T-cell (primary cell): ENCODE data around the gene FKTN. TPM values are rescaled to one million over a fixed set of nuclear protein-coding genes. Genes with fewer than 3 reads are reported as not detected.
A peak's percentile ranks its signal among the peaks of the same experiment; 100 is the strongest.
"Not testable (repeated sequence)": the region's sequence is repeated elsewhere in the genome, so short reads cannot be mapped to it uniquely, and the experiment has no call there.

Experiments
- ATAC-seq, 4 experiments: fragments of 200-7000 bp in 3 of 4; fragments of 150-1000 bp in 1 of 4; cut with Tn5 transposase; replicated peaks in 1 of 4; 1 replicate in 3 of 4; 2 replicates in 1 of 4; pipeline ENCODE4 v1.10.0; 2021; ENCODE audit warnings: moderate library complexity in 3 of 4, mild to moderate bottlenecking in 2 of 4, moderate number of reproducible peaks in 1 of 4
- CTCF ChIA-PET, 2 donors: fragments of 300-600 bp; sonication (Branson Sonifier 250); formaldehyde crosslinking; loops; one replicate each; lab custom pipeline; 2022; ENCODE audit warnings: antibody characterized with exemption in 2 of 2; lab: Charles Lee
- POLR2A ChIA-PET, 2 donors: fragments of 300-600 bp; sonication (Branson Sonifier 250); formaldehyde crosslinking; loops; one replicate each; lab custom pipeline; 2022; ENCODE audit warnings: antibody characterized with exemption in 2 of 2; lab: Charles Lee
- DNase-seq, 35 experiments: peaks; one replicate each; pipeline versions ENCODE4 v3.0.0 to v3.0.0-alpha.2; 2013 to 2023
- H3K27ac ChIP-seq: one replicate; pipeline ENCODE4 v1.5.1; 2013; ENCODE audit warnings: low read length
- H3K27me3 ChIP-seq, 2 experiments: replicated peaks in 1 of 2; 1 replicate in 1 of 2; 2 replicates in 1 of 2; pipeline versions ENCODE4 v1.6.1 to v1.7.0; 2013; ENCODE audit warnings: low read length in 1 of 2, mixed read lengths in 1 of 2; ENCODE audit not compliant: control insufficient read depth in 2 of 2, insufficient read depth in 2 of 2; ENCODE audit errors: extremely low read depth in 1 of 2
- H3K36me3 ChIP-seq, 2 donors: 1 replicate in 1 of 2; 2 replicates in 1 of 2; pipeline versions ENCODE4 v1.6.1 to v1.7.0; 2013; ENCODE audit warnings: low read length in 1 of 2; ENCODE audit not compliant: control insufficient read depth in 2 of 2, insufficient read depth in 1 of 2; ENCODE audit errors: extremely low read depth in 1 of 2
- H3K4me1 ChIP-seq, 2 experiments: 1 replicate in 1 of 2; 2 replicates in 1 of 2; pipeline versions ENCODE4 v1.6.1 to v1.7.0; 2013; ENCODE audit warnings: low read length in 2 of 2, mixed read lengths in 1 of 2; ENCODE audit not compliant: insufficient read depth in 2 of 2, control insufficient read depth in 1 of 2; ENCODE audit errors: extremely low read depth in 1 of 2
- H3K4me3 ChIP-seq, 2 donors: 1 replicate in 1 of 2; 2 replicates in 1 of 2; pipeline versions ENCODE4 v1.5.1 to v1.7.0; 2013; ENCODE audit warnings: mild to moderate bottlenecking in 2 of 2, low read length in 1 of 2, moderate library complexity in 1 of 2; ENCODE audit not compliant: control insufficient read depth in 1 of 2; ENCODE audit errors: extremely low read depth in 1 of 2
- H3K9me3 ChIP-seq: 2 replicates; pipeline ENCODE4 v1.7.0; 2013
- H3K27ac Mint-ChIP-seq, 2 donors: one replicate each; pipeline ENCODE4 v1.8.0; 2020 to 2021; ENCODE audit warnings: mild to moderate bottlenecking in 2 of 2, mixed read lengths in 2 of 2
- H3K27me3 Mint-ChIP-seq, 2 donors: one replicate each; pipeline ENCODE4 v1.8.0; 2021 to 2022; ENCODE audit warnings: mixed read lengths in 2 of 2
- H3K36me3 Mint-ChIP-seq: one replicate; pipeline ENCODE4 v1.8.0; 2021; ENCODE audit warnings: mixed read lengths
- H3K4me1 Mint-ChIP-seq, 3 donors: one replicate each; pipeline ENCODE4 v1.8.0; 2020 to 2022; ENCODE audit warnings: mixed read lengths in 3 of 3, mild to moderate bottlenecking in 1 of 3
- H3K4me3 Mint-ChIP-seq, 3 donors: one replicate each; pipeline ENCODE4 v1.8.0; 2020 to 2022; ENCODE audit warnings: mild to moderate bottlenecking in 3 of 3, mixed read lengths in 3 of 3, moderate library complexity in 3 of 3
- H3K9me3 Mint-ChIP-seq, 3 donors: one replicate each; pipeline ENCODE4 v1.8.0; 2020 to 2022; ENCODE audit warnings: mixed read lengths in 3 of 3
- WGBS: methylation state at CpG from one replicate; pipeline ENCODE4 v1.1.5; 2013; ENCODE audit warnings: missing lambda C conversion rate; ENCODE audit not compliant: insufficient coverage; 5-methylcytosine and 5-hydroxymethylcytosine counted together
- total RNA-seq, 35 experiments: library from RNA in 6 of 35; stranded (reverse) in 6 of 35; fragments of 120-200 nt in 1 of 35; gene quantifications; one replicate each; pipeline versions ENCODE4 v1.2.1 to v1.2.4 and lab custom pipeline; 2013 to 2026

Gene FKTN
- total RNA-seq, 5 donors from 2014 or later (not counting 1 experiment from before 2014, with no cell fraction given): 7.4 to 12.5 (median 10.0) TPM

GRCh38 chr9:105554042-105554441, 3.9 kb upstream of the FKTN start:
- no peaks in the 10 kb centered on the region for H3K27me3 ChIP-seq

DNA sequence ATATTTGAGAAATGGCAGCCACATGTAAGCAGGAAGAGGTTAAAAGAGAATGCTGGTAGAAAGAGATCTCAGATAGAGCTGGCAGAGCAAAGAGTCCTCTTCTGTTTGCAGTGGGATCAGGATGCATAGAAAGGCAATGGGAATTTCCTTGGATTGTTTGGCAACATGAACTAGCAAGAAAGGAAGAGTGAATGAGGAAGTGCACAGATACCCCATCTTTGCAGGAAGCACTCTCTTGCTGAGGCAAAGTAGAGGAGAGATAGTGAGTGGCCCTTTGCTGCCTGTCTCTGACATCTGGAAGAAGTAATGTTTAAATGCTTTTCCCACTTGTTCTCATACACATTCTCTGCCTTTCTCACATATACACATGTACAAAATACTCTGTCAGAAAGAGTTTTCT, 14.5 kb downstream of the FKTN start:
- H3K4me1 Mint-ChIP-seq: no peaks in the 10 kb centered on the region
- CTCF ChIA-PET: no interaction called here
- H3K27me3 Mint-ChIP-seq: no peaks in the 10 kb centered on the region
- ATAC-seq: no peak
- Histone ChIP-seq H3K4me1 (no peaks in the 10 kb centered on the region), H3K9me3 (peaks cover 3% of the 10 kb centered on the region), H3K4me3 (no peak overlapping the region), H3K27me3 (no peaks in the 10 kb centered on the region), H3K36me3 (peaks cover 0 to 3% of the 10 kb centered on the region in 2 donors), H3K27ac (no peak overlapping the region)
- peaks cover 8 to 33% (median 10%) of the 10 kb centered on the region in 3 donors for H3K9me3 Mint-ChIP-seq
- POLR2A ChIA-PET: no interaction called here
- H3K36me3 Mint-ChIP-seq: peaks cover 44% of the 10 kb centered on the region
- DNase-seq: no peak
- H3K27ac Mint-ChIP-seq: no peak overlapping the region
- H3K4me3 Mint-ChIP-seq: no peak overlapping the region

More at GRCh38 chr9:105554042-105554441, 3.9 kb upstream of the FKTN start:
- peaks cover 15 to 20% (median 16%) of the 10 kb centered on the region in 3 donors for H3K4me1 Mint-ChIP-seq
- ChIA-PET CTCF (no interaction called here), POLR2A (interaction anchor here in 1 of 2 donors (0.6 kb wide), 1 partner anchor 26 kb away, joined by 4 read pairs; no protein-coding TSS in a partner anchor)
- Histone ChIP-seq H3K4me3 (no peak overlapping the region), H3K27ac (no peak overlapping the region), H3K9me3 (no peaks in the 10 kb centered on the region), H3K36me3 (no peaks in the 10 kb centered on the region), H3K4me1 (peaks cover 6 to 8% of the 10 kb centered on the region in 2 experiments)
- H3K27ac Mint-ChIP-seq: no peak overlapping the region
- H3K36me3 Mint-ChIP-seq: no peaks in the 10 kb centered on the region
- H3K9me3 Mint-ChIP-seq: no peaks in the 10 kb centered on the region
- ATAC-seq: no peak
- H3K27me3 Mint-ChIP-seq: no peaks in the 10 kb centered on the region
- H3K4me3 Mint-ChIP-seq: no peak overlapping the region
- DNase-seq: no peak
- WGBS: 96% methylated on average over 10 of the region's 10 CpGs

GRCh38 chr9:105579952-105580351, 22.0 kb downstream of the FKTN start:
- H3K27ac ChIP-seq, H3K4me3 ChIP-seq, H3K36me3 ChIP-seq, H3K9me3 Mint-ChIP-seq, H3K27ac Mint-ChIP-seq, ATAC-seq, H3K27me3 ChIP-seq, H3K4me1 ChIP-seq, H3K27me3 Mint-ChIP-seq, CTCF ChIA-PET, DNase-seq, POLR2A ChIA-PET, H3K4me3 Mint-ChIP-seq, H3K9me3 ChIP-seq, H3K4me1 Mint-ChIP-seq: not testable (repeated sequence)
- WGBS: no CpG with 5 or more reads among the region's 6 CpGs
- H3K36me3 Mint-ChIP-seq: peaks cover 38% of the 10 kb centered on the region

DNA sequence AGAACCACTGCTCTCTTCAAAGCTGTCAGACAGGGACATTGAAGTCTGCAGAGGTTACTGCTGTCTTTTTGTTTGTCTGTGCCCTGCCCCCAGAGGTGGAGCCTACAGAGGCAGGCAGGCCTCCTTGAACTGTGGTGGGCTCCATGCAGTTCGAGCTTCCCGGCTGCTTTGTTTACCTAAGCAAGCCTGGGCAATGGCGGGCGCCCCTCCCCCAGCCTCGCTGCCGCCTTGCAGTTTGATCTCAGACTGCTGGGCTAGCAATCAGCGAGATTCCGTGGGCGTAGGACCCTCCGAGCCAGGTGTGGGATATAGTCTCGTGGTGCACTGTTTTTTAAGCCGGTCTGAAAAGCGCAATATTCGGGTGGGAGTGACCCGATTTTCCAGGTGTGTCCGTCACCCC, 23.6 kb downstream of the FKTN start:
- 100% methylated on average over 5 of the region's 16 CpGs for WGBS
- not testable (repeated sequence) for ATAC-seq

DNA sequence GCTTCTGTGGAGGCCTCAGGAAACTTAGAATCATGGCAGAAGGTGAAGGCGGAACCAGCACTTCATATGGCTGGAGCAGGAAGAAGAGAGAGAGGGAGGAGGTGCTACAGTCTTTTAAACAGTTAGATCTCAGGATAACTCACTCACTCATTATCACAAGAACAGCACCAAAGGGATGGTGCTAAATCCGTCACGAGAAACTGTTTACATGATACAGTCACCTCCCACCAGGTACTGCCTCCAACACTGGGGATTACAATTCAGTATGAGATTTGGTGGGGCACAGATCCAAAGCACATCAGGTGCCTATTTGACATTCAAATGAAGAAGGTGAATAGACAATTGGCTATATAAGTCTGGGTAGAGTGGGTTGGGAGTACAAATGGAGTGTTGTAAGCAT, 35.2 kb downstream of the FKTN start:
- CTCF ChIA-PET: no interaction called here
- Mint-ChIP-seq H3K4me3 (no peak overlapping the region), H3K27me3 (no peaks in the 10 kb centered on the region), H3K36me3 (peaks cover 42% of the 10 kb centered on the region), H3K27ac (no peak overlapping the region), H3K9me3 (peaks cover 11 to 23% (median 15%) of the 10 kb centered on the region in 3 donors), H3K4me1 (no peaks in the 10 kb centered on the region)
- no peak overlapping the region for H3K27ac ChIP-seq
- no CpG with 5 or more reads among the region's 3 CpGs for WGBS
- H3K4me1 ChIP-seq: no peaks in the 10 kb centered on the region
- ATAC-seq (no peak), DNase-seq (no peak)
- peaks cover 3 to 19% of the 10 kb centered on the region in 2 donors for H3K36me3 ChIP-seq
- no peaks in the 10 kb centered on the region for H3K27me3 ChIP-seq
- H3K9me3 ChIP-seq: no peaks in the 10 kb centered on the region
- POLR2A ChIA-PET: no interaction called here
- H3K4me3 ChIP-seq: no peak overlapping the region

More for the DNA sequence above, 23.6 kb downstream of the FKTN start:
- POLR2A ChIA-PET: interaction anchor here in 1 of 2 donors (0.5 kb wide), 1 partner anchor 352 kb away, joined by 3 read pairs; no protein-coding TSS in a partner anchor
- H3K4me3 ChIP-seq, CTCF ChIA-PET, H3K9me3 Mint-ChIP-seq, H3K4me3 Mint-ChIP-seq, DNase-seq, H3K4me1 ChIP-seq, H3K4me1 Mint-ChIP-seq, H3K9me3 ChIP-seq, H3K27ac ChIP-seq, H3K27me3 Mint-ChIP-seq, H3K27ac Mint-ChIP-seq, H3K27me3 ChIP-seq, H3K36me3 ChIP-seq: not testable (repeated sequence)
- H3K36me3 Mint-ChIP-seq: peaks cover 25% of the 10 kb centered on the region

- Histone ChIP-seq H3K27ac (no peak overlapping the region), H3K27me3 (no peaks in the 10 kb centered on the region), H3K4me3 (no peak overlapping the region), H3K9me3 (no peaks in the 10 kb centered on the region), H3K4me1 (no peaks in the 10 kb centered on the region), H3K36me3 (no peaks in the 10 kb centered on the region)
- ATAC-seq (peak in 1 of 4 experiments; percentile 43), DNase-seq (peak in 3 of 35 experiments; percentile 1 to 62 (median 2))
- Mint-ChIP-seq H3K27ac (no peak overlapping the region), H3K9me3 (no peaks in the 10 kb centered on the region), H3K27me3 (no peaks in the 10 kb centered on the region), H3K4me3 (no peak overlapping the region), H3K36me3 (peaks cover 21% of the 10 kb centered on the region), H3K4me1 (no peaks in the 10 kb centered on the region)
- CTCF ChIA-PET: interaction anchor here (0.7 to 1.8 kb wide), 4 partner anchors 13 to 112 kb away, joined by 3 to 10 read pairs (median 6); no protein-coding TSS in a partner anchor
- POLR2A ChIA-PET: no interaction called here
- WGBS: 100% methylated on average over 1 of the region's 6 CpGs
Measured at GRCh38 chr9:105608721-105609598, 51.0 kb downstream of the FKTN start.
